ENCODE measurements around the gene ZNF354C. TPM values are rescaled to one million over a fixed set of nuclear protein-coding genes. Genes with fewer than 3 reads are reported as not detected.

ZNF354C gene
- total and polyA plus RNA-seq, 9 of the 15 experiments (the other 6 are each of a cell fraction or from before 2014, with no cell fraction given), result 0.01 to 0.08 (median 0.03) TPM; not detected in 1

DNA sequence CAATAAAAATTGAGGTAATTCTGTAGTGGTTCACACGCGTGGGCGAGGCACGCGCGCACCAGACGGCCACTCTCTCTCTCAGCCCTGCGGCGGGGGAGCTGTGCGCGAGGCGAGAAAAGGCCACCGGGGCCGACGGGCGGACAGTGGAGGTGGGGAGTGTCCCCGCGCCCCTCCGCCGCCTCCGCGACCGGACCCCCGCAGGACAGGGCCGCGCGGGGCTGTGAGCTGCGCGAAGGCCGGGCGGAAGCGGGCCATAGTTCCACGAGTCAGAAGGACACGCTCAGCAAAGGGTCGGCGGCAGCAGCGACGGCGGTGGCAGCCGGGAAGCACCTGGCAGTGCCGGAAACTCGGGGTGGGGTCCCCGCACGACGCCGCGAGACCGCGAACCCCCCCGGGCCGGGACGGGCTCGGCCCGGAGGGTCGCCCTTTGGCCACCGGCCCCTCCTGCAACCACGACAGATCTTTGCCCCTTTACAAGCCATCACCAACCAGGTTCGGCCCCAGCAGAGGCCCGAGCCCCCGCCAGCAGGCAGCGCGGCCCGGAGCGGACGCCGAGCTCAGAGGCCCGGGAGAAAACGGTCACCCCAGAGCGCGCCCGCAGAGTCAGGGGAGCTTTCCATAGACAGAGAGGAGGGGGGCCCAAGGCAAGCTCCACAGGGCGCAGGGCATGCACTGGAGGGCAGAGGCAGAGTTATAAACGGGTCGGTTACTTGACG lies 60.9 kb downstream of the ZNF354C start (continued):
- TF ChIP-seq, protein P1, sequence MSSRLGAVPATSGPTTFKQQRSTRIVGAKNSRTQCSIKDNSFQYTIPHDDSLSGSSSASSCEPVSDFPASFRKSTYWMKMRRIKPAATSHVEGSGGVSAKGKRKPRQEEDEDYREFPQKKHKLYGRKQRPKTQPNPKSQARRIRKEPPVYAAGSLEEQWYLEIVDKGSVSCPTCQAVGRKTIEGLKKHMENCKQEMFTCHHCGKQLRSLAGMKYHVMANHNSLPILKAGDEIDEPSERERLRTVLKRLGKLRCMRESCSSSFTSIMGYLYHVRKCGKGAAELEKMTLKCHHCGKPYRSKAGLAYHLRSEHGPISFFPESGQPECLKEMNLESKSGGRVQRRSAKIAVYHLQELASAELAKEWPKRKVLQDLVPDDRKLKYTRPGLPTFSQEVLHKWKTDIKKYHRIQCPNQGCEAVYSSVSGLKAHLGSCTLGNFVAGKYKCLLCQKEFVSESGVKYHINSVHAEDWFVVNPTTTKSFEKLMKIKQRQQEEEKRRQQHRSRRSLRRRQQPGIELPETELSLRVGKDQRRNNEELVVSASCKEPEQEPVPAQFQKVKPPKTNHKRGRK (tag; IDR thresholded peaks at IDR 0.05), result no peak
- TF ChIP-seq CBX1 (IDR thresholded peaks at IDR 0.05; ENCODE audit: low read depth), result no peak
- TF ChIP-seq SAFB (IDR thresholded peaks at IDR 0.05; ENCODE audit: borderline replicate concordance, low read depth, low read length), result no peak
- TF ChIP-seq SRF (CRISPR knock-in tag; IDR thresholded peaks at IDR 0.05), result no peak
- no peak for TF ChIP-seq HDAC1 (IDR thresholded peaks at IDR 0.05)

DNA sequence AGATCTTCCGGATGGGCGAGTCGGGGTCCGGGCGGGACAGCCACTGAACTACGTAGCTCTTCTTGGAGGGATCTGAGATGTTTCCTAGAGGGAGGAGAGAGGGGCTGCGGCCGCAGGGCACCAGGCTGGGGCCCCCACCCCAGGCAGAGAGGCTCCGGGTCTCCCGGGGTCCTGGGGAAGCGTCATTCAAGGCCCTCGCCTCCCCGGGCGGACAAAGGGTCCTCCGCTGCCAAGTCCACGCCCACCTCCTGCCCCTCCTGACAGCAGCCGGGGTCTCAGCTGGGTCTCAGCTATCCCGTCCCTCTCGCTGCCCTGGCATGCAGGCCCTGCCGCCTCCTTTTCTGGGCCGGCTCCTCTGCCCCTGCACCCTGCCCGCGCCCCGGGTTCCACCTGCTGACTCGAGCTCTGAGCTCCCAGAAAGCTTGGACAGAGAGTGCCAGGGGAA lies 61.5 kb downstream of the ZNF354C start:
- POLR2A ChIA-PET, result no interaction called here
- no peaks in the 10 kb centered on the region for H3K79me2 ChIP-seq (ENCODE audit: control insufficient read depth, insufficient read depth, low read length)
- no peak overlapping the region for H3K27ac ChIP-seq (ENCODE audit: extremely low read depth, low read depth, low read length)
- H3K9ac ChIP-seq (ENCODE audit: insufficient read depth in 1 of 2, low read depth in 2 of 2, low read length in 2 of 2), result no peak overlapping the region
- no peak overlapping the region for H3K4me3 ChIP-seq
- no peak for TF ChIP-seq HDAC8 (tag; IDR thresholded peaks at IDR 0.05)
- no peak for TF ChIP-seq CAMTA2 (CRISPR knock-in tag; conservative IDR thresholded peaks at IDR 0.05)
- TF ChIP-seq, protein P2, sequence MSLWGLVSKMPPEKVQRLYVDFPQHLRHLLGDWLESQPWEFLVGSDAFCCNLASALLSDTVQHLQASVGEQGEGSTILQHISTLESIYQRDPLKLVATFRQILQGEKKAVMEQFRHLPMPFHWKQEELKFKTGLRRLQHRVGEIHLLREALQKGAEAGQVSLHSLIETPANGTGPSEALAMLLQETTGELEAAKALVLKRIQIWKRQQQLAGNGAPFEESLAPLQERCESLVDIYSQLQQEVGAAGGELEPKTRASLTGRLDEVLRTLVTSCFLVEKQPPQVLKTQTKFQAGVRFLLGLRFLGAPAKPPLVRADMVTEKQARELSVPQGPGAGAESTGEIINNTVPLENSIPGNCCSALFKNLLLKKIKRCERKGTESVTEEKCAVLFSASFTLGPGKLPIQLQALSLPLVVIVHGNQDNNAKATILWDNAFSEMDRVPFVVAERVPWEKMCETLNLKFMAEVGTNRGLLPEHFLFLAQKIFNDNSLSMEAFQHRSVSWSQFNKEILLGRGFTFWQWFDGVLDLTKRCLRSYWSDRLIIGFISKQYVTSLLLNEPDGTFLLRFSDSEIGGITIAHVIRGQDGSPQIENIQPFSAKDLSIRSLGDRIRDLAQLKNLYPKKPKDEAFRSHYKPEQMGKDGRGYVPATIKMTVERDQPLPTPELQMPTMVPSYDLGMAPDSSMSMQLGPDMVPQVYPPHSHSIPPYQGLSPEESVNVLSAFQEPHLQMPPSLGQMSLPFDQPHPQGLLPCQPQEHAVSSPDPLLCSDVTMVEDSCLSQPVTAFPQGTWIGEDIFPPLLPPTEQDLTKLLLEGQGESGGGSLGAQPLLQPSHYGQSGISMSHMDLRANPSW (CRISPR knock-in tag; IDR thresholded peaks at IDR 0.05), result no peak
- TF ChIP-seq ZNF707 (CRISPR knock-in tag; conservative IDR thresholded peaks at IDR 0.05), result no peak
- TF ChIP-seq PYGO2 (tag; IDR thresholded peaks at IDR 0.05), result no peak
- intact Hi-C loops (cut with micrococcal nuclease), result no loop called here
- no peaks in the 10 kb centered on the region for H3K36me3 ChIP-seq (ENCODE audit: control insufficient read depth, insufficient read depth, low read length)
- no peak overlapping the region for H2AFZ ChIP-seq (ENCODE audit: low read depth, low read length)
- H3K9me1 ChIP-seq (ENCODE audit: control insufficient read depth, insufficient read depth, low read length), result no peaks in the 10 kb centered on the region
- no peak for FAIRE-seq
- H3K9me3 ChIP-seq (replicated peaks; ENCODE audit: control insufficient read depth, insufficient read depth, low read depth, low read length), result no peaks in the 10 kb centered on the region
- no peak for ATAC-seq
- no peaks in the 10 kb centered on the region for H4K20me1 ChIP-seq (replicated peaks; ENCODE audit: control insufficient read depth, insufficient read depth, low read length)
- in situ Hi-C loops (cut with MboI), result no loop called here
- H3K27me3 ChIP-seq (ENCODE audit: control insufficient read depth in 2 of 2, insufficient read depth in 2 of 2, low read length in 2 of 2), result peaks cover 0 to 47% of the 10 kb centered on the region in 2 experiments; a peak in 2 of 5 replicates
- 9% methylated on average over 20 of the region's 25 CpGs for WGBS (ENCODE audit: insufficient coverage, low coverage, missing lambda C conversion rate)
- CTCF ChIA-PET (ENCODE audit: low intra/inter-chr PET ratio), result no interaction called here
- no peak overlapping the region for H3K4me2 ChIP-seq (ENCODE audit: insufficient read depth, low read length)
- no TSS peak for BruUV-seq (replicated peaks)
- DNase-seq (ENCODE audit: extremely low read depth in 1 of 4, low spot score in 3 of 4), result no peak
- H3K4me1 ChIP-seq (replicated peaks in 1 of 2; ENCODE audit: control insufficient read depth in 2 of 2, insufficient read depth in 2 of 2, low read length in 2 of 2), result peaks cover 0 to 7% of the 10 kb centered on the region in 2 experiments; a peak in 1 of 5 replicates
